Neural cell (in vitro differentiated cells): ENCODE measurements around the gene TSPAN16. TPM values are rescaled to one million over a fixed set of nuclear protein-coding genes. Genes with fewer than 3 reads are reported as not detected.

Experiments used
- H2AFZ ChIP-seq: fragments of 200-600, 300-800 bp; sonication (generic), shearing (Covaris generic); 2 replicates; pipeline ENCODE4 v1.6.0; 2014; ENCODE audit warnings: low read depth, mild to moderate bottlenecking, antibody characterized with exemption, low read length, moderate library complexity
- H3F3A ChIP-seq: fragments of 200-600 bp; shearing (Covaris generic); 2 replicates; pipeline ENCODE4 v1.6.1; 2016; ENCODE audit warnings: mild to moderate bottlenecking, moderate library complexity, mixed read lengths, antibody characterized with exemption, low read length; ENCODE audit not compliant: insufficient read depth, poor library complexity, severe bottlenecking
- H3K27ac ChIP-seq: fragments of 200-600, 300-800 bp; sonication (generic), shearing (Covaris generic); 2 replicates; pipeline ENCODE4 v1.5.1; 2014; ENCODE audit warnings: mild to moderate bottlenecking, low read length, moderate library complexity
- H3K27me3 ChIP-seq: fragments of 300-800, 200-600 bp; sonication (generic), shearing (Covaris generic); 2 replicates; pipeline ENCODE4 v1.6.0; 2014; ENCODE audit warnings: mild to moderate bottlenecking, low read depth, low read length, moderate library complexity; ENCODE audit not compliant: insufficient read depth
- H3K36me3 ChIP-seq: fragments of 300-800, 200-600 bp; sonication (generic), shearing (Covaris generic); 2 replicates; pipeline ENCODE4 v1.5.1; 2014; ENCODE audit warnings: mild to moderate bottlenecking, antibody characterized with exemption, low read length, moderate library complexity; ENCODE audit not compliant: insufficient read depth
- H3K4me2 ChIP-seq: fragments of 300-800, 200-600 bp; sonication (generic), shearing (Covaris generic); 2 replicates; pipeline ENCODE4 v1.6.0; 2014; ENCODE audit warnings: mild to moderate bottlenecking, low read length
- H3K4me3 ChIP-seq: fragments of 300-800, 200-600 bp; sonication (generic), shearing (Covaris generic); 2 replicates; pipeline ENCODE4 v1.5.1; 2014; ENCODE audit warnings: mild to moderate bottlenecking, low read length, moderate library complexity
- H3K79me2 ChIP-seq: fragments of 200-600 bp; shearing (Covaris generic); replicated peaks from 2 replicates; pipeline ENCODE4 v1.6.0; 2014; ENCODE audit warnings: mild to moderate bottlenecking, low read length, moderate library complexity; ENCODE audit not compliant: insufficient read depth
- H3K9ac ChIP-seq: fragments of 300-800, 200-600 bp; sonication (generic), shearing (Covaris generic); 2 replicates; pipeline ENCODE4 v1.6.1; 2016; ENCODE audit warnings: mild to moderate bottlenecking, low read length, mixed read lengths
- H3K9me2 ChIP-seq: fragments of 200-600 bp; shearing (Covaris generic); 2 replicates; pipeline ENCODE4 v1.6.1; 2016; ENCODE audit warnings: mild to moderate bottlenecking, low read length, mixed read lengths; ENCODE audit not compliant: insufficient read depth
- H3K9me3 ChIP-seq: fragments of 200-600, 300-800 bp; sonication (generic), shearing (Covaris generic); 2 replicates; pipeline ENCODE4 v1.6.1; 2016; ENCODE audit warnings: mild to moderate bottlenecking, mixed run types, low read length, moderate library complexity, mixed read lengths
- H4K20me1 ChIP-seq: fragments of 200-600 bp; shearing (Covaris generic); 2 replicates; pipeline ENCODE4 v1.6.1; 2016; ENCODE audit warnings: mild to moderate bottlenecking, mixed run types; ENCODE audit not compliant: insufficient read depth
- EP300 ChIP-seq: fragments of 450-650 bp; conservative IDR thresholded peaks from 2 replicates; pipeline ENCODE4 v1.6.1; 2014; ENCODE audit warnings: antibody characterized with exemption, mild to moderate bottlenecking, moderate library complexity; ENCODE audit not compliant: poor library complexity, severe bottlenecking
- EZH2 ChIP-seq: fragments of 200-600, 300-800 bp; shearing (Covaris generic), sonication (generic); IDR thresholded peaks from 2 replicates; pipeline ENCODE4 v1.6.1; 2014; ENCODE audit warnings: antibody characterized with exemption, low read length, borderline replicate concordance, mild to moderate bottlenecking; ENCODE audit not compliant: insufficient read depth, poor library complexity, severe bottlenecking
- MXI1 ChIP-seq: fragments of 450-650 bp; conservative IDR thresholded peaks from 2 replicates; pipeline ENCODE4 v1.6.1; 2014; ENCODE audit warnings: antibody characterized with exemption, mild to moderate bottlenecking; ENCODE audit not compliant: poor library complexity, severe bottlenecking
- POLR2AphosphoS5 ChIP-seq: IDR thresholded peaks from 2 replicates; pipeline ENCODE4 v1.6.1; 2012
- RAD21 ChIP-seq: fragments of 450-650 bp; conservative IDR thresholded peaks from 2 replicates; pipeline ENCODE4 v1.6.1; 2014; ENCODE audit warnings: antibody characterized with exemption, mild to moderate bottlenecking, moderate library complexity
- SMC3 ChIP-seq: fragments of 450-650 bp; conservative IDR thresholded peaks from 2 replicates; pipeline ENCODE4 v1.6.1; 2014; ENCODE audit warnings: antibody characterized with exemption, mild to moderate bottlenecking, moderate library complexity; ENCODE audit not compliant: poor library complexity
- TAF1 ChIP-seq: IDR thresholded peaks from 2 replicates; pipeline ENCODE4 v1.6.1; 2012; ENCODE audit warnings: low read depth
- polyA plus RNA-seq: library from polyadenylated mRNA; depleted of rRNA; stranded (reverse); fragments of >200 nt; gene quantifications from 2 replicates; pipeline ENCODE4 v1.2.3, GENCODE V29; 2014
- TF ChIP-seq, protein P1 (sequence below): fragments of 450-650 bp; IDR thresholded peaks from 2 replicates; pipeline ENCODE4 v1.5.1; 2014; ENCODE audit warnings: antibody characterized with exemption, mild to moderate bottlenecking, moderate library complexity; ENCODE audit not compliant: poor library complexity, severe bottlenecking
- TF ChIP-seq, protein P2 (sequence below): IDR thresholded peaks from 2 replicates; pipeline ENCODE4 v1.6.1; 2012; ENCODE audit warnings: borderline replicate concordance

The TSPAN16 gene
- polyA plus RNA-seq, 1 donor from 2014 or later, result not detected

- no peaks in the 10 kb centered on the region for H3K9me2 ChIP-seq
- peak within 1 kb of the TSS; percentile 81 for H3K4me3 ChIP-seq
- peak within 1 kb of the TSS; percentile 62 for H3K27ac ChIP-seq
- H3K79me2 ChIP-seq, result peaks cover 10% of the 10 kb centered on the region
- no peaks in the 10 kb centered on the region for H3K9me3 ChIP-seq
- peak within 1 kb of the TSS; percentile 61 for H3K4me2 ChIP-seq
- H3K36me3 ChIP-seq, result peaks cover 6% of the 10 kb centered on the region
- no peaks in the 10 kb centered on the region for H4K20me1 ChIP-seq
- no peaks in the 10 kb centered on the region for H3K27me3 ChIP-seq
- no peak within 1 kb of the TSS for H2AFZ ChIP-seq
- TF ChIP-seq SMC3 (peak; percentile 39), TAF1 (no peak), MXI1 (peak; percentile 43), EP300 (no peak), EZH2 (no peak), RAD21 (peak; percentile 15), POLR2AphosphoS5 (peak; percentile 89)
- TF ChIP-seq, protein P1, sequence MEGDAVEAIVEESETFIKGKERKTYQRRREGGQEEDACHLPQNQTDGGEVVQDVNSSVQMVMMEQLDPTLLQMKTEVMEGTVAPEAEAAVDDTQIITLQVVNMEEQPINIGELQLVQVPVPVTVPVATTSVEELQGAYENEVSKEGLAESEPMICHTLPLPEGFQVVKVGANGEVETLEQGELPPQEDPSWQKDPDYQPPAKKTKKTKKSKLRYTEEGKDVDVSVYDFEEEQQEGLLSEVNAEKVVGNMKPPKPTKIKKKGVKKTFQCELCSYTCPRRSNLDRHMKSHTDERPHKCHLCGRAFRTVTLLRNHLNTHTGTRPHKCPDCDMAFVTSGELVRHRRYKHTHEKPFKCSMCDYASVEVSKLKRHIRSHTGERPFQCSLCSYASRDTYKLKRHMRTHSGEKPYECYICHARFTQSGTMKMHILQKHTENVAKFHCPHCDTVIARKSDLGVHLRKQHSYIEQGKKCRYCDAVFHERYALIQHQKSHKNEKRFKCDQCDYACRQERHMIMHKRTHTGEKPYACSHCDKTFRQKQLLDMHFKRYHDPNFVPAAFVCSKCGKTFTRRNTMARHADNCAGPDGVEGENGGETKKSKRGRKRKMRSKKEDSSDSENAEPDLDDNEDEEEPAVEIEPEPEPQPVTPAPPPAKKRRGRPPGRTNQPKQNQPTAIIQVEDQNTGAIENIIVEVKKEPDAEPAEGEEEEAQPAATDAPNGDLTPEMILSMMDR, result no peak
- TF ChIP-seq, protein P2, sequence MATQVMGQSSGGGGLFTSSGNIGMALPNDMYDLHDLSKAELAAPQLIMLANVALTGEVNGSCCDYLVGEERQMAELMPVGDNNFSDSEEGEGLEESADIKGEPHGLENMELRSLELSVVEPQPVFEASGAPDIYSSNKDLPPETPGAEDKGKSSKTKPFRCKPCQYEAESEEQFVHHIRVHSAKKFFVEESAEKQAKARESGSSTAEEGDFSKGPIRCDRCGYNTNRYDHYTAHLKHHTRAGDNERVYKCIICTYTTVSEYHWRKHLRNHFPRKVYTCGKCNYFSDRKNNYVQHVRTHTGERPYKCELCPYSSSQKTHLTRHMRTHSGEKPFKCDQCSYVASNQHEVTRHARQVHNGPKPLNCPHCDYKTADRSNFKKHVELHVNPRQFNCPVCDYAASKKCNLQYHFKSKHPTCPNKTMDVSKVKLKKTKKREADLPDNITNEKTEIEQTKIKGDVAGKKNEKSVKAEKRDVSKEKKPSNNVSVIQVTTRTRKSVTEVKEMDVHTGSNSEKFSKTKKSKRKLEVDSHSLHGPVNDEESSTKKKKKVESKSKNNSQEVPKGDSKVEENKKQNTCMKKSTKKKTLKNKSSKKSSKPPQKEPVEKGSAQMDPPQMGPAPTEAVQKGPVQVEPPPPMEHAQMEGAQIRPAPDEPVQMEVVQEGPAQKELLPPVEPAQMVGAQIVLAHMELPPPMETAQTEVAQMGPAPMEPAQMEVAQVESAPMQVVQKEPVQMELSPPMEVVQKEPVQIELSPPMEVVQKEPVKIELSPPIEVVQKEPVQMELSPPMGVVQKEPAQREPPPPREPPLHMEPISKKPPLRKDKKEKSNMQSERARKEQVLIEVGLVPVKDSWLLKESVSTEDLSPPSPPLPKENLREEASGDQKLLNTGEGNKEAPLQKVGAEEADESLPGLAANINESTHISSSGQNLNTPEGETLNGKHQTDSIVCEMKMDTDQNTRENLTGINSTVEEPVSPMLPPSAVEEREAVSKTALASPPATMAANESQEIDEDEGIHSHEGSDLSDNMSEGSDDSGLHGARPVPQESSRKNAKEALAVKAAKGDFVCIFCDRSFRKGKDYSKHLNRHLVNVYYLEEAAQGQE, result peak; percentile 57
- H3K9ac ChIP-seq, result peak within 1 kb of the TSS; percentile 92
- H3F3A ChIP-seq, result no peaks in the 10 kb centered on the region
Observed at GRCh38 chr19:11355160-11356073, 59.5 kb downstream of the TSPAN16 start, which contains the start of gene PLPPR2. Gene PLPPR2, plus strand, starts transcription at chr19:11355432. Its CDS starts 2,242 bp downstream, at chr19:11357674.

GRCh38 chr19:11356074-11356397 is 60.1 kb downstream of the TSPAN16 start:
- Histone ChIP-seq H2AFZ (no peak overlapping the region), H3K27me3 (no peaks in the 10 kb centered on the region), H3K4me2 (peak overlapping the region; percentile 61), H4K20me1 (no peaks in the 10 kb centered on the region), H3K9me2 (no peaks in the 10 kb centered on the region), H3K79me2 (peaks cover 10% of the 10 kb centered on the region), H3F3A (no peaks in the 10 kb centered on the region), H3K9ac (peak overlapping the region; percentile 92), H3K36me3 (peaks cover 6% of the 10 kb centered on the region), H3K9me3 (no peaks in the 10 kb centered on the region), H3K4me3 (peak overlapping the region; percentile 81), H3K27ac (peak overlapping the region; percentile 62)
- TF ChIP-seq TAF1 (no peak), MXI1 (peak; percentile 24)
